VCaP (cell line): ENCODE measurements around the gene WIF1.

Experiments
- H3K27ac ChIP-seq: fragments of 450-650 bp; 2 replicates; pipeline ENCODE4 v1.5.1; 2017
- TF ChIP-seq, protein P1 (sequence below): fragments of 450-650 bp; conservative IDR thresholded peaks from 2 replicates; pipeline ENCODE4 v1.5.1; 2017; ENCODE audit warnings: mild to moderate bottlenecking, moderate library complexity

Gene WIF1

DNA sequence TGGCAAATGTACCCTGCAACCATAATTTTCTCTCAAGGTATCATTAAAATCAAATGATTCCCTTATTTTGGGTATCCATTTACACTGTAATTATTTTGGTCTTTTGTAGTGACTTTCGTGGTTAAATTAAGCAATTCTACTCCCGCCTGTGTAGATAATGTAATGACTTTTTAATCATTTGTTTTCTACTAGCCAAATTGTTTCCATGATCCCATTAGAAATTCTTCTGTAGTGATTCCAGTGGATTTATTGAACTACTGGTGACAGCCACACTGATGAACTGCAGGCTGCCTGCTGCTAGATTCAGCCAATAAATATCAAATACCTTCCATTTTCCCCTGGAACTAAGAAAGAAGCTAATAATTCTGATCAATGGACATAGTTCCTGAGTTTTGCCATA is 96.0 kb downstream of the WIF1 start:
- H3K27ac ChIP-seq: no peak overlapping the region
- TF ChIP-seq, protein P1, sequence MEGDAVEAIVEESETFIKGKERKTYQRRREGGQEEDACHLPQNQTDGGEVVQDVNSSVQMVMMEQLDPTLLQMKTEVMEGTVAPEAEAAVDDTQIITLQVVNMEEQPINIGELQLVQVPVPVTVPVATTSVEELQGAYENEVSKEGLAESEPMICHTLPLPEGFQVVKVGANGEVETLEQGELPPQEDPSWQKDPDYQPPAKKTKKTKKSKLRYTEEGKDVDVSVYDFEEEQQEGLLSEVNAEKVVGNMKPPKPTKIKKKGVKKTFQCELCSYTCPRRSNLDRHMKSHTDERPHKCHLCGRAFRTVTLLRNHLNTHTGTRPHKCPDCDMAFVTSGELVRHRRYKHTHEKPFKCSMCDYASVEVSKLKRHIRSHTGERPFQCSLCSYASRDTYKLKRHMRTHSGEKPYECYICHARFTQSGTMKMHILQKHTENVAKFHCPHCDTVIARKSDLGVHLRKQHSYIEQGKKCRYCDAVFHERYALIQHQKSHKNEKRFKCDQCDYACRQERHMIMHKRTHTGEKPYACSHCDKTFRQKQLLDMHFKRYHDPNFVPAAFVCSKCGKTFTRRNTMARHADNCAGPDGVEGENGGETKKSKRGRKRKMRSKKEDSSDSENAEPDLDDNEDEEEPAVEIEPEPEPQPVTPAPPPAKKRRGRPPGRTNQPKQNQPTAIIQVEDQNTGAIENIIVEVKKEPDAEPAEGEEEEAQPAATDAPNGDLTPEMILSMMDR: no peak

DNA sequence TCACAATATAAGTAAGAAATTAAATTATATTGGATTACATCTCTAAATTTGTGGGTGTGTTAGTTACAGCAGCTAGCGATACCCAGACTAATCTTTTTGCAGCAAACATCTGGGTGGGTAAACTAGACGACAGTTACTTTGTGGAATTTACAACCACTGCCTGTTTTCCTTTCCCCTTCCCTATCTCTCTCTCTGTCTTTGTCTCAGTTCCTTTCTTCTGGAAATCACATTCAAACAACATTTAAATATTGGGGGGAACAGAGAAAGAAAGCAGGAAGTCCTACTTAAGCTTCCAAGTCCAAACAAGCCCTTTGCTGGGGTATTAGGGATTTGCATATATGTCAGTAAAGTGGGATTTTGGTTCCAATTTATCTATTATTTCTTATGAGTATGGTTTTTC is 97.6 kb downstream of the WIF1 start:
- TF ChIP-seq, protein P1: no peak
- H3K27ac ChIP-seq: 0 out of 2 replicates have a peak overlapping the region, but pooled peaks have one; percentile 19

DNA sequence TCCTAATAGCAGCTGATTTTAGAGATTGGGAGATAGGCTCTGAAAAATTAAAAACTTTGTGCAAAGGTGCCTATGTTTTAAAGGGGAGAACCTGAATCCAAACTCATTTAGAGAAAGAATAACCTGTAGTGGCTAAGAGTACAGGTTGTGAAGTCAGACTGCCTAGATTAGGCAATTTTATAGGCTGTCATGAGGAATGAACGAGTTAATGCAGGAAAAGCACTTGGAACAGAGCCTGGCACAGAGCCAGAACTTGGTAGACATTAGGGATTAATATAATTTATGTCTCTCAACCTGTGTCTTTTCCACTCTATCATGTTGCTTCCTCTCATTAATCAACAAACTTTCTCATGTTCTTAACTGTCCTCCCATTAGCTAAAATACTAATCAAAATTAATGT is 98.1 kb downstream of the WIF1 start:
- peak overlapping the region; percentile 19; the same call in 1 of the 2 replicates for H3K27ac ChIP-seq
- TF ChIP-seq, protein P1: no peak

DNA sequence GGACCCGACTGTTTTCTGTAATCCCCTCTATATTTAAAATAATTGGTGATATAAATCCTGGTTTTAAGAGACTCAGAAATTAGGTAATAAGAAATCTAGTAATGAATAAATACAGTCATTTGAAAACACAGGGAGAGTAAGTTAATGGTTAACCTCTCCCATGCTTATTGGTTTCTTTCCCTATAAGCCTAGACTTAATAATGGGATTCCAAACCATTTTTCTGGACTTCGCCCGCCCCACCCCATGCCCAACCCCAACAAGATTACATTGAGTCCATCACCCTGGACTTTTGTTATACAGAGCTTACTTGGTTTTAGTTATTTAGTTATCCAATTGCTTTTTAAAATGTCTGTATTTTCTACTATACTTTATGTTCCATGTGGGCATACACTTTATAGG is 98.7 kb downstream of the WIF1 start:
- TF ChIP-seq, protein P1: no peak
- H3K27ac ChIP-seq: peak overlapping the region; percentile 19; the same call in 1 of the 2 replicates

DNA sequence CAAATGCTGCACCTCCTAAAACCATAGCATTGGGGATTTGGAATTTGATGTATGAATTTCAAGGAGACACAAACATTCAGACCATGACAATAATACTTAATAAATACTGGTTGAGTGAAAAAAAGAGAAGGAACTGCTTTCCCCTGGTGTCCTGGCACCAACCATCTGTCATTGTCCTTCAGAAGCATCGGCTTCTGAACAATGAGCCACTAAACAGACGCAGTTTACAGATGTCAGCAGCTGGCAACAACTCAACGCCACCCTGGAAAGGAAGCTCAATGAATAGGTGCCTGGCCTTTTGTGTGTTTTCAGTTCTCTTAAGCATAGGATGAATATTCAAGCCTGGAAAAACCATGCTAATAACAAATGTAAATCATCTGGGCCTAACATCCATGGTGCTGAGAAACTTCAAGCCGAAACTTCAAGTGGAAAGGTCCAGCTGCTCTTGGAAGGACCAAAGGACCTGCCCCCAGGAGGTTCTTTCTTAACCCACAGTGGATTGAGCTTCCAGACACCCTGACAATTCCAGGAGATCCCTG is 101.3 kb downstream of the WIF1 start:
- TF ChIP-seq, protein P1: no peak
- no peak overlapping the region for H3K27ac ChIP-seq

DNA sequence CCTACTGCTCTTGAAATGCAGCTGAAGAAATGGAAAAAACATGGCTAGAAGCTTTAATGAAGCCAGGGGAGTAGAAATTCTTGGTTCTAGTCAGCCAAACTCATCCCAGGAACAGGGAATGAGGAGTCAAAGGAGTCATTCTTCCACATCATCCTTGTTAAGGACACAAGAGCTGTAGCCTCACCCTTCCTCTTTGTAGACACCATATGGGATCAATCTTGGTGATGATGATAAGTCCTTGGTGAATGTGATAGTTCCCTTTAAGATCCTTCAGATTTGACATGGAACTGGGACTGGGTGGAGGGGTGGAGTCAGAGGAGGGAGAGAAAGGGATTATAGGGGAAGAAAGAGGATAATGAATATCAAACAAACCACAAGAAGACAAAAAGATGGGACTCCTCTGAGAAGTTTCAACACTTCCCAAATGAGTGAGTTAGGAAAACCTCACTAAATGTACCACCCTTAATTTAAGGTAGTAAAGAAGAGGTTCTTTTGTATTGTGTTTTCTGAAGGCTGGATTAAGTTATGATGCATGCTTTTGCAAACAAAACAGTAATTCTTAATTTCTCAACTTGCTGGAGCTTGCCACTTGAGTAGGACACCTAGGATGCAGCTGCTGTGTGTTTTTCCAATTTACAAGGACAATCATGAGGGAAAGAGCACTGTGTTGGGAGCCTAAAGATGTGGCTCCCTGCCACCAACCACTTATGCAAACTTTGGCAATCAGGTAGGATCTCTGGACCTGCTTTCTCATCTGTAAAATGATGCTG is 104.0 kb downstream of the WIF1 start:
- peak overlapping the region; percentile 65 for H3K27ac ChIP-seq
- TF ChIP-seq, protein P1: no peak

DNA sequence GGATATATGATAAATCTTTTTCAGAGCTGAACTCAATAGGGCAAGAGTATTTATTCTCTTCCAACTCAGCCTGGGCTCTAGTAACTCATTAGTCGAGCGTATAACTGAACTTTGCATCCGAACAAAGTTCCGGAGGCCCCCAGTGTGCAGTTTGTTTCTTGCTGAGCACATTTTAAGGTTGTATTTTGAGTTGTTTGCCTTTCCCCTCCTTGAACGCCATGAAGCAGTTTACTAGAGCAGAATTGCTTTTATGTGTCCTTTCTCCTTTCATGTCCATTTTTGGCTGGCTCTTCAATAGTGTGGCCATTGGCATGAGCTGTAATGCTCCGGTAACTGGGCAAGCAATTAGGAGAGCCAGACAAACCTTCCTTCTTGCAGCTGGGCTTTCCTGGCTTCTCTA is 105.3 kb downstream of the WIF1 start:
- TF ChIP-seq, protein P1: no peak
- peak overlapping the region; percentile 65 for H3K27ac ChIP-seq
